Measurements from ENCODE around the gene ATG4D. TPM values are rescaled to one million over a fixed set of nuclear protein-coding genes. Genes with fewer than 3 reads are reported as not detected.

ATG4D gene
- total and polyA plus RNA-seq, 4 donors, result 4.7 to 44.4 (median 11.1) TPM

GRCh38 chr19:10583036-10583776 is 39.5 kb downstream of the ATG4D start:
- TF ChIP-seq GABPA (IDR thresholded peaks at IDR 0.05 in 1 of 2, conservative IDR thresholded peaks at IDR 0.05 in 1 of 2), result no peak
- no peak for TF ChIP-seq FOXA1 (IDR thresholded peaks at IDR 0.05)
- no peak for TF ChIP-seq HNF4G (IDR thresholded peaks at IDR 0.05)
- TF ChIP-seq YY1 (IDR thresholded peaks at IDR 0.05), result no peak
- no peak for TF ChIP-seq EGR1 (IDR thresholded peaks at IDR 0.05; ENCODE audit: low read depth in 2 of 2)
- TF ChIP-seq RAD21 (IDR thresholded peaks at IDR 0.05), result no peak
- no peak for TF ChIP-seq MAX (IDR thresholded peaks at IDR 0.05)
- no peak for TF ChIP-seq REST (IDR thresholded peaks at IDR 0.05)
- no peak for TF ChIP-seq SP1 (IDR thresholded peaks at IDR 0.05)
- TF ChIP-seq TAF1 (conservative IDR thresholded peaks at IDR 0.05), result no peak
- TF ChIP-seq ATF3 (IDR thresholded peaks at IDR 0.05), result no peak
- TF ChIP-seq RXRA (IDR thresholded peaks at IDR 0.05), result no peak
- 87% methylated on average over 9 of the region's 9 CpGs for WGBS
- peaks cover 0 to 5% (median 2%) of the 10 kb centered on the region in 4 donors for H3K4me1 ChIP-seq (ENCODE audit: control insufficient read depth in 4 of 4, insufficient read depth in 4 of 4, low read length in 3 of 4)

GRCh38 chr19:10586396-10586795 is 42.7 kb downstream of the ATG4D start:
- no peak overlapping the region for H3K27ac ChIP-seq (ENCODE audit: low read depth in 1 of 2, low read length in 2 of 2)
- peaks cover 0 to 4% (median 2%) of the 10 kb centered on the region in 4 donors for H3K27me3 ChIP-seq (ENCODE audit: control insufficient read depth in 4 of 4, insufficient read depth in 4 of 4, low read length in 3 of 4)
- TF ChIP-seq RXRA (IDR thresholded peaks at IDR 0.05) (no peak), HNF4A (conservative IDR thresholded peaks at IDR 0.05) (no peak), EGR1 (IDR thresholded peaks at IDR 0.05; ENCODE audit: low read depth in 2 of 2) (no peak), ATF3 (IDR thresholded peaks at IDR 0.05) (no peak), ZBTB33 (IDR thresholded peaks at IDR 0.05) (no peak), FOXA1 (IDR thresholded peaks at IDR 0.05) (no peak), RAD21 (IDR thresholded peaks at IDR 0.05) (no peak)
- no peak overlapping the region for H3K4me3 ChIP-seq (ENCODE audit: low read depth in 1 of 3, low read length in 3 of 3)
- DNase-seq (ENCODE audit: low spot score), result no peak
- H3K36me3 ChIP-seq (ENCODE audit: control insufficient read depth in 4 of 4, insufficient read depth in 3 of 4, low read depth in 1 of 4, low read length in 3 of 4), result no peaks in the 10 kb centered on the region
- no peaks in the 10 kb centered on the region for H3K9me3 ChIP-seq (ENCODE audit: control insufficient read depth in 4 of 4, low read length in 3 of 4)
- H3K4me1 ChIP-seq (ENCODE audit: control insufficient read depth in 4 of 4, insufficient read depth in 4 of 4, low read length in 3 of 4), result peaks cover 0 to under 1% (median 0%) of the 10 kb centered on the region in 4 donors
- 70% methylated on average over 6 of the region's 6 CpGs for WGBS
- H3K9ac ChIP-seq (ENCODE audit: low read depth in 1 of 2, low read length in 2 of 2), result no peak overlapping the region

More at GRCh38 chr19:10583036-10583776, 39.5 kb downstream of the ATG4D start:
- H3K9me3 ChIP-seq (ENCODE audit: control insufficient read depth in 4 of 4, low read length in 3 of 4), result no peaks in the 10 kb centered on the region
- H3K36me3 ChIP-seq (ENCODE audit: control insufficient read depth in 4 of 4, insufficient read depth in 3 of 4, low read depth in 1 of 4, low read length in 3 of 4), result no peaks in the 10 kb centered on the region
- no peak overlapping the region for H3K4me3 ChIP-seq (ENCODE audit: low read depth in 1 of 3, low read length in 3 of 3)
- no peak overlapping the region for H3K9ac ChIP-seq (ENCODE audit: low read depth in 1 of 2, low read length in 2 of 2)
- peaks cover 0 to 4% (median 2%) of the 10 kb centered on the region in 4 donors for H3K27me3 ChIP-seq (ENCODE audit: control insufficient read depth in 4 of 4, insufficient read depth in 4 of 4, low read length in 3 of 4)
- H3K27ac ChIP-seq (ENCODE audit: low read depth in 1 of 2, low read length in 2 of 2), result no peak overlapping the region
- no peak for DNase-seq (ENCODE audit: low spot score)
